Kidney epithelial cell (primary cell): ENCODE measurements around the gene HOXD8. TPM values are rescaled to one million over a fixed set of nuclear protein-coding genes. Genes with fewer than 3 reads are reported as not detected.

Source experiments
- DNase-seq: peaks from one replicate; pipeline ENCODE4 v3.0.0-alpha.2; 2010; ENCODE audit warnings: low read depth
- H3K27me3 ChIP-seq: 2 replicates; pipeline ENCODE4 v1.6.0; 2011; ENCODE audit warnings: low read length; ENCODE audit not compliant: control insufficient read depth, insufficient read depth
- H3K36me3 ChIP-seq: 2 replicates; pipeline ENCODE4 v1.5.1; 2011; ENCODE audit warnings: low read length; ENCODE audit not compliant: control insufficient read depth, insufficient read depth
- H3K4me3 ChIP-seq: 2 replicates; pipeline ENCODE4 v1.5.1; 2011; ENCODE audit warnings: low read depth, mild to moderate bottlenecking, control low read depth, low read length
- CTCF ChIP-seq: IDR thresholded peaks from 2 replicates; pipeline ENCODE4 v1.5.1; 2011; ENCODE audit warnings: mild to moderate bottlenecking, moderate library complexity, low read length, control low read depth, inconsistent platforms; ENCODE audit not compliant: insufficient read depth, poor library complexity, severe bottlenecking
- total RNA-seq: library from RNA; depleted of rRNA; stranded (reverse); fragments of >200 nt; gene quantifications from 2 replicates; pipeline ENCODE4 v1.2.3, GENCODE V29; 2015

HOXD8 gene
- total RNA-seq, 1 donor from 2014 or later: 18.1 TPM

GRCh38 chr2:176134035-176134434, 4.5 kb downstream of the HOXD8 start:
- H3K27me3 ChIP-seq: no peaks in the 10 kb centered on the region
- no peak for TF ChIP-seq CTCF
- no peak for DNase-seq
- no peaks in the 10 kb centered on the region for H3K36me3 ChIP-seq
- no peak overlapping the region for H3K4me3 ChIP-seq

- no peaks in the 10 kb centered on the region for H3K36me3 ChIP-seq
- no peak for DNase-seq
- H3K27me3 ChIP-seq: no peaks in the 10 kb centered on the region
- no peak overlapping the region for H3K4me3 ChIP-seq
- TF ChIP-seq CTCF: peak; percentile 4
Observed at GRCh38 chr2:176135035-176135440, 5.5 kb downstream of the HOXD8 start.

- H3K4me3 ChIP-seq: peak overlapping the region; percentile 92
- no peak for TF ChIP-seq CTCF
- H3K27me3 ChIP-seq: no peaks in the 10 kb centered on the region
- DNase-seq: no peak
- H3K36me3 ChIP-seq: no peaks in the 10 kb centered on the region
Observed at GRCh38 chr2:176136374-176137251, 7.1 kb downstream of the HOXD8 start.

GRCh38 chr2:176137252-176137580, 7.7 kb downstream of the HOXD8 start:
- H3K36me3 ChIP-seq: no peaks in the 10 kb centered on the region
- peak overlapping the region; percentile 92 for H3K4me3 ChIP-seq
- no peaks in the 10 kb centered on the region for H3K27me3 ChIP-seq
- no peak for DNase-seq
- TF ChIP-seq CTCF: no peak

GRCh38 chr2:176137906-176138305, 8.4 kb downstream of the HOXD8 start:
- no peak for DNase-seq
- Histone ChIP-seq H3K36me3 (no peaks in the 10 kb centered on the region), H3K4me3 (peak overlapping the region; percentile 92), H3K27me3 (no peaks in the 10 kb centered on the region)
- TF ChIP-seq CTCF: no peak

DNA sequence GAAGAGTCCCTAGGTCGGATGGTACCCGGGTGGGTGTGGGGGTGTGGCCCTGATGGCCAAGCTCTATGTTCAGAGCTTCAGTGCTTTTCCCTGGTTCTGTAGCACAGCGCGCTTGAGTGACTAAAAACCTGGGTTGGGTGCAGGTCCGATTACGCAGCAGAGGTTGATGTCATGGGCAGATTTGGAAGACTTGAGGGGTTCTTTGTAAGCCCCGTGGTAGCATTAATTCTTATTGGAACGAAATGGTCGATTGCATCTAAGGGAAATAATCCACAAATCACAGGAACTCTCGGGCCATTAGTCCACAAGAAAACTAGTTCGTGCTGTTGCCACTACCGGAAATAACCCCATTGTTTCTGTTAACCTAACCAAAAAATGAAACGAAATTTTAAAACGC, 9.0 kb downstream of the HOXD8 start:
- H3K4me3 ChIP-seq: peak overlapping the region; percentile 92
- H3K27me3 ChIP-seq: no peaks in the 10 kb centered on the region
- DNase-seq: no peak
- H3K36me3 ChIP-seq: no peaks in the 10 kb centered on the region
- TF ChIP-seq CTCF: no peak
